Measurements from ENCODE around the gene SFI1.

SFI1 gene

DNA sequence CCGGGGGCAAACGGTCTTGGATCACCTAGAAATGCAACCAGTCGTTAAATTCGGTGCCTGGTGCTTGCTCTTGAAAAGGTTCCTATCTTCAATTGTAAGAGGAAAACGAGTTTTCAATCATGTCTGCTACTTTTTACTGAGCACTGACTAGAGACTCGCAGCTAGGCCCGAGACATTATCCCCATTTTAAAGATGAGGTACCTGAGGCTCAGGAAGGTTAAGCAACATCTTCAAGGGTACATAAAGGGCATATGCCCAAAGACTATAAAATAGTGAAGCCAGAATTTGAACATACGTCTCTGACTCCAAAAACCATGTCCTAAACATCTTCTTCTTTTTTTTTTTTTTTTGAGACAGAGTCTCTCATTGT, 166.3 kb downstream of the SFI1 start:
- DNase-seq (ENCODE audit: extremely low read depth in 1 of 2, low read depth in 1 of 2) = no peak
